Measurements from ENCODE around the gene PRTFDC1. TPM values are rescaled to one million over a fixed set of nuclear protein-coding genes. Genes with fewer than 3 reads are reported as not detected.

The PRTFDC1 gene
- polyA plus RNA-seq, 1 donor (not counting 4 experiments of a cell fraction or from before 2014, with no cell fraction given): 2.2 TPM

GRCh38 chr10:24961582-24961981 lies 9.2 kb upstream of the PRTFDC1 start:
- Histone ChIP-seq H3K9me3 (ENCODE audit: control insufficient read depth, low read depth, low read length) (no peaks in the 10 kb centered on the region), H4K20me1 (ENCODE audit: control insufficient read depth, extremely low read depth, insufficient read depth, low read length) (no peaks in the 10 kb centered on the region), H3K4me1 (ENCODE audit: control insufficient read depth, extremely low read depth, insufficient read depth, low read length) (peaks cover 24% of the 10 kb centered on the region), H3K4me3 (ENCODE audit: control insufficient read depth in 2 of 3, extremely low read depth in 1 of 3, insufficient read depth in 2 of 3, low read depth in 1 of 3, low read length in 3 of 3) (no peak overlapping the region), H3K36me3 (ENCODE audit: control insufficient read depth in 2 of 2, extremely low read depth in 1 of 2, insufficient read depth in 2 of 2, low read length in 2 of 2) (no peaks in the 10 kb centered on the region), H3K27ac (ENCODE audit: control insufficient read depth, insufficient read depth, low read length) (no peak overlapping the region), H3K9ac (ENCODE audit: control insufficient read depth, extremely low read depth, insufficient read depth, low read length) (no peak overlapping the region), H2AFZ (ENCODE audit: control insufficient read depth, low read length) (no peak overlapping the region), H3K9me1 (ENCODE audit: control insufficient read depth, extremely low read depth, insufficient read depth, low read length) (no peaks in the 10 kb centered on the region), H3K79me2 (ENCODE audit: control insufficient read depth, insufficient read depth, low read length) (no peaks in the 10 kb centered on the region), H3K4me2 (ENCODE audit: control insufficient read depth, extremely low read depth, insufficient read depth, low read depth, low read length) (no peak overlapping the region), H3K27me3 (ENCODE audit: control insufficient read depth, extremely low read depth, insufficient read depth, low read length) (no peaks in the 10 kb centered on the region)
- dilution Hi-C loops (cut with MboI; ENCODE audit: extremely low pct_ligation_motif_present, low sequenced_read_pairs): no loop called here
- DNase-seq (ENCODE audit: low read depth, low spot score): no peak
- FAIRE-seq: no peak
- TF ChIP-seq CTCF (optimal IDR thresholded peaks at IDR 0.05 in 1 of 3, IDR thresholded peaks at IDR 0.05 in 1 of 3, conservative IDR thresholded peaks at IDR 0.05 in 1 of 3; ENCODE audit: extremely low read depth in 1 of 3, insufficient read depth in 2 of 3, low read length in 3 of 3) (no peak), EZH2 (IDR thresholded peaks at IDR 0.05; ENCODE audit: low read length) (no peak)

- Histone ChIP-seq H3K4me2 (ENCODE audit: control insufficient read depth, extremely low read depth, insufficient read depth, low read depth, low read length) (no peak overlapping the region), H3K27ac (ENCODE audit: control insufficient read depth, insufficient read depth, low read length) (no peak overlapping the region), H3K27me3 (ENCODE audit: control insufficient read depth, extremely low read depth, insufficient read depth, low read length) (no peaks in the 10 kb centered on the region), H3K4me1 (ENCODE audit: control insufficient read depth, extremely low read depth, insufficient read depth, low read length) (peaks cover 24% of the 10 kb centered on the region), H3K4me3 (ENCODE audit: control insufficient read depth in 2 of 3, extremely low read depth in 1 of 3, insufficient read depth in 2 of 3, low read depth in 1 of 3, low read length in 3 of 3) (no peak overlapping the region), H4K20me1 (ENCODE audit: control insufficient read depth, extremely low read depth, insufficient read depth, low read length) (no peaks in the 10 kb centered on the region), H3K9me1 (ENCODE audit: control insufficient read depth, extremely low read depth, insufficient read depth, low read length) (no peaks in the 10 kb centered on the region), H3K36me3 (ENCODE audit: control insufficient read depth in 2 of 2, extremely low read depth in 1 of 2, insufficient read depth in 2 of 2, low read length in 2 of 2) (no peaks in the 10 kb centered on the region), H3K9me3 (ENCODE audit: control insufficient read depth, low read depth, low read length) (no peaks in the 10 kb centered on the region), H2AFZ (ENCODE audit: control insufficient read depth, low read length) (no peak overlapping the region), H3K79me2 (ENCODE audit: control insufficient read depth, insufficient read depth, low read length) (no peaks in the 10 kb centered on the region), H3K9ac (ENCODE audit: control insufficient read depth, extremely low read depth, insufficient read depth, low read length) (no peak overlapping the region)
- TF ChIP-seq EZH2 (IDR thresholded peaks at IDR 0.05; ENCODE audit: low read length): no peak
- no peak for TF ChIP-seq CTCF (optimal IDR thresholded peaks at IDR 0.05 in 1 of 3, IDR thresholded peaks at IDR 0.05 in 1 of 3, conservative IDR thresholded peaks at IDR 0.05 in 1 of 3; ENCODE audit: extremely low read depth in 1 of 3, insufficient read depth in 2 of 3, low read length in 3 of 3)
- dilution Hi-C loops (cut with MboI; ENCODE audit: extremely low pct_ligation_motif_present, low sequenced_read_pairs): no loop called here
- no peak for DNase-seq (ENCODE audit: low read depth, low spot score)
- no peak for FAIRE-seq
Measured at GRCh38 chr10:24959382-24959730, 7.0 kb upstream of the PRTFDC1 start.
